Upper lobe of left lung (tissue), 4 donors: ENCODE data around the gene PLA2G5.

Experiments
- EP300 ChIP-seq, 4 donors: sonication (generic); formaldehyde crosslinking; IDR thresholded peaks; one replicate each; pipeline ENCODE4 v1.5.1; 2017; ENCODE audit warnings: antibody characterized with exemption in 4 of 4, control low read depth in 2 of 4
- TF ChIP-seq, protein P1 (sequence below), 6 experiments: fragments of 450-650 bp in 4 of 6; fragments of 200-600 bp in 2 of 6; sonication (generic) in 2 of 6; IDR thresholded peaks; one replicate each; pipeline ENCODE4 v1.5.1; 2016 to 2019; ENCODE audit warnings: antibody characterized with exemption in 6 of 6

DNA sequence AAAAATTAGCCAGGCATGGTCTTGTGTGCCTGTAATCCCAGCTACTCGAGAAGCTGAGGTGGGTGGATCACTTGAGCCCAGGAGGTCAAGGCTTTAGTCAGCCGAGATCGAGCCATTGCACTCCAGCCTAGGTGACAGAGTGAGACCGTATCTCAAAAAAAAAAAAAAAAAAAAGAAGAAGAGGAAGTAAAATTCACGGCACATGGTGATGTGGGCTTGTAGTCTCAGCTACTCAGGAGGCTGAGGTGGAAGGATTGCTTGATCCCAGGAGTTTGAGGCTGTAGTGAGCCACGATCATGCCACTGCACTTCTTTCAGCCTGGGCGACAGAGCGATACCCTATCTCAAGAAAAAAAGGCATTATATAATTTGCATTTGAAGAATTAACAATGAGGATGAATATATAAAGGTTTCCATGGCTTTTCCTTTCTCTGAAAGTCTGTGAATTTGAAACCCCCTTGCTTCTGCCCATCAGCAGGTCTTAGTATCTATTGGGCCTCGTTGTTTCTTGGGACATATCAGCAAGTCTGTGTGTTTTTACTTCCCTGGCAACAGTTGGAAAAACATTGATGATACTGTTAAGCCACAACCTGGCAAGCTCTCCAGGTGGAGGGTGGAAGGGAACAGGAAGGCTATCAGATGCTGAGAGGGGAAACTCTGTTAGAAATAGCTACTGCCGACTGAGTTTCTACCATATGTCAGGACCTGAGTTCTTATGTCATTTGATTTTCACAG is 53.9 kb downstream of the PLA2G5 start:
- TF ChIP-seq, protein P1, sequence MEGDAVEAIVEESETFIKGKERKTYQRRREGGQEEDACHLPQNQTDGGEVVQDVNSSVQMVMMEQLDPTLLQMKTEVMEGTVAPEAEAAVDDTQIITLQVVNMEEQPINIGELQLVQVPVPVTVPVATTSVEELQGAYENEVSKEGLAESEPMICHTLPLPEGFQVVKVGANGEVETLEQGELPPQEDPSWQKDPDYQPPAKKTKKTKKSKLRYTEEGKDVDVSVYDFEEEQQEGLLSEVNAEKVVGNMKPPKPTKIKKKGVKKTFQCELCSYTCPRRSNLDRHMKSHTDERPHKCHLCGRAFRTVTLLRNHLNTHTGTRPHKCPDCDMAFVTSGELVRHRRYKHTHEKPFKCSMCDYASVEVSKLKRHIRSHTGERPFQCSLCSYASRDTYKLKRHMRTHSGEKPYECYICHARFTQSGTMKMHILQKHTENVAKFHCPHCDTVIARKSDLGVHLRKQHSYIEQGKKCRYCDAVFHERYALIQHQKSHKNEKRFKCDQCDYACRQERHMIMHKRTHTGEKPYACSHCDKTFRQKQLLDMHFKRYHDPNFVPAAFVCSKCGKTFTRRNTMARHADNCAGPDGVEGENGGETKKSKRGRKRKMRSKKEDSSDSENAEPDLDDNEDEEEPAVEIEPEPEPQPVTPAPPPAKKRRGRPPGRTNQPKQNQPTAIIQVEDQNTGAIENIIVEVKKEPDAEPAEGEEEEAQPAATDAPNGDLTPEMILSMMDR (IDR thresholded peaks at IDR 0.05) = no peak
- no peak for TF ChIP-seq EP300 (IDR thresholded peaks at IDR 0.05)
